HG03103 (cell line): Measurements from ENCODE around the gene CDH2.
"Not testable (repeated sequence)": the region's sequence is repeated elsewhere in the genome, so short reads cannot be mapped to it uniquely, and the experiment has no call there.

Experiments used
- ATAC-seq: cut with Tn5 transposase; IDR thresholded peaks from one replicate; pipeline ENCODE4 v1.9.1; 2021; ENCODE audit warnings: low read depth; ENCODE audit not compliant: unreplicated experiment

The CDH2 gene

GRCh38 chr18:27942706-27943105 lies 234.2 kb downstream of the CDH2 start:
- no peak for ATAC-seq

- no peak for ATAC-seq
Measured at GRCh38 chr18:27931535-27931934, 245.4 kb downstream of the CDH2 start.

- ATAC-seq, result no peak
Measured at GRCh38 chr18:27922780-27923179, 254.2 kb downstream of the CDH2 start.

DNA sequence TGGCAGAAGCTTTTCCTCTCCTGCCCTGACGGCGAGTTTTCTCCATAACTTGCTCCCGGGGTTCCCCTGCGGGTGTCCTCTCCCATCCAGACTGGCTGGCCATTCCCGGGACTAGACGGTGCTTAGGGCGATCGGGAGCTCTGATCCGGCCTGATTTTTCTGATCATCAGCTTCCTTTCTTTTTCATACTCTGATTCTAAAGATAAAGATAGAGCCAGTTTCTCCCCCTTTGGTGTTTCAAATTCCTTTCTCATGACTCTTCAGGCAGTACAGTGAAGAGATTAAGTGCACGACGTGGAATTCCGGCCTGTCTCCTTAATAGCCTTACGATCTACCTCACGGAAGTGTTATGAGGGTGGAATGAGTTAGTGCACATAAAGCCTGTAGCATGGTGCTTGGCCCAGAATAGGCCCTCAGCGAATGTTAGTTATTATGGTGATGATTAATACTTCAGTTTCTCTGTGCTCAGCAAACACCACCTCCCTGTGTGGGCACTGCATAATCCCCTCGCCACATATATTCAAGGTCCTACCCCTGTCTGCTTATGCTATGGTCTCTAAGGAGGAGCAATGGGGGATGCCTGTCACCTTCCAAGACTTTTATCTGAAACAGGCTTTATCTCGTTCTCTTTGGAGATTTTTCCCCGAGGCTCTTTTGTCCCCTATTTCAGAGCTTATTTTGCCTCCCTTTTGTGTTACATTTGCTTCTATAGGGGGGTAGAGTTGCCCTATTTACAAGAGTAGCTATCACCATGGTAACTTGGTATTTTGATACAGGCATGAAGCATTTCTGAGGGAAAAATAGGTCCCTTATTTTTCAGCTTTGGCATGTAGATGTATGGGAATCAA lies 254.8 kb downstream of the CDH2 start:
- no peak for ATAC-seq

DNA sequence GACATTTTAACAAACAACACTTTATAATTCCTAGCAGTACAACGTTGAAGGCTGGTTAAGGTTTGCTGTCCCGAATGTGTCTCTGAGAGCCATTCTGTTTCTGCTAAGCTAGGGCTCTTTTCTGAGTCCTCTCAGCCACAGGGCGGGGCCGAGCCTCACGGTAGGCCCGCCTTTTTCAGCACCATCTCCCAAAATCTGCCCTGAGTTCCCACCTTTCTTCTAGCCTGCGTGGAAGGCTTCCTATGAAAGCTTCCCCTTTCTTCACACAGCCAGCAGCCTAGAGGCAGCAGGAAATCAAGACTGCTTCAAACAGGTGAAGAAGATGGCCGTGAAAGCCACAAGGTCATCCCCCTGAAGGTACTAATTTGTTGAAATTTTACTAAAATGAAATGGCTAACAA lies 255.5 kb downstream of the CDH2 start:
- ATAC-seq, result no peak

DNA sequence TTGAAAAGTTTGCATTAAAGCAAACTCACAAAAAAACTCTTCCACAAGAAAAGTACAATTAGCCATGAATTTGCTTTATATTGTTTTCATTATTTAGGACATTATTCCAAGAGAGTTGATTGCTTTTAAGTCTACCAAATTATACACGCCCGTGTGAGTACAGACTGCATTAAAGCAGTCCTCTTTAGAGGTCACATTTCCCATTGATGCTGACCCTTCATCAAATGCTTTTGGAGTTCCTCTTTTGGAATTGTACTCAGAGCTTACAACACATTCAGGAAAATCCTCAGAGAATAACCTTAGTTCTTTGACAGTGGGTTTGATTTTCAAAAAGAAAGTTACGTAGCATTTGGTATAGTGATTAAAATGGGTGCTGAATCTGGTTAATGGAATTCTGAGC lies 256.1 kb downstream of the CDH2 start:
- ATAC-seq, result no peak

- ATAC-seq, result not testable (repeated sequence)
Measured at GRCh38 chr18:27906189-27906588, 270.7 kb downstream of the CDH2 start.

- ATAC-seq, result no peak
Measured at GRCh38 chr18:27903906-27904305, 273.0 kb downstream of the CDH2 start.

DNA sequence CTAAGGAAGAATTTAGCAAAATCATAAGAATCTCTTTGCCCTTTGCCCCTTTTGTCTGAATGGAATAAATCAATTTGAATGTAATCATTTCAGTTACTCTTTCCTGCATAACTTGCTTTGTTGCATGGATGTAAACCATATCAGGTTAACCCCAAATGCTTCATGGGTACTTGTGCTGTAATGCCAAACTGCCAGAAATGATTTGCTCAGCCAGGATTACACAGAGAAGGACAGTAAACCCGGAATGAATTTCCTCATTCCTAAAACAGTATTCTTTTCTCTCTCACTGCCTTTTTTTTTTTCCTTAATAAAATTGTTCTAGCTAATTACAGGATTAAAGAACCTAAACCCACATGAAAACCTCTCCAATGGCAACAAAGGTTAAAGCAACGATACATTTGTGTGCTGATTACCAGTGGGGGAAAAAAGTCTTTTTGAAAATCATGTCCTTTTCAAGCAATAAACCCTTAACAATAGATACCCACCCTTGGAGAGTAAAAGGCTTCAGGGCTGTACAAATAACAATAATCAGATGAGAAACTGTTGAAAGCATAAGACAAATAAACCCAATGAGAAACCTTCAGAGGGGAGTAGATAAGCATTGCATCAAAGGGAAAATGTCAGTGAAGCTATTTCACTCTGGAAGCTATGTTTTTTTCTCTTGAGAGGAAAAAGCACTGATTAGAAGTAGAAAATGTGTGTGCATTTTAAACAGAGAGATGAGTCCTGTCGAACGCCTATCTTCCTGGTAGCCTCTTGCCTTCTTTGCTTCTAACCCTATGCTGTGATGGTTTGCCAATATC lies 275.3 kb downstream of the CDH2 start:
- ATAC-seq, result no peak
